ENCODE measurements around the gene PCDH9.
A peak's percentile ranks its signal among the peaks of the same experiment; 100 is the strongest.

The PCDH9 gene

DNA sequence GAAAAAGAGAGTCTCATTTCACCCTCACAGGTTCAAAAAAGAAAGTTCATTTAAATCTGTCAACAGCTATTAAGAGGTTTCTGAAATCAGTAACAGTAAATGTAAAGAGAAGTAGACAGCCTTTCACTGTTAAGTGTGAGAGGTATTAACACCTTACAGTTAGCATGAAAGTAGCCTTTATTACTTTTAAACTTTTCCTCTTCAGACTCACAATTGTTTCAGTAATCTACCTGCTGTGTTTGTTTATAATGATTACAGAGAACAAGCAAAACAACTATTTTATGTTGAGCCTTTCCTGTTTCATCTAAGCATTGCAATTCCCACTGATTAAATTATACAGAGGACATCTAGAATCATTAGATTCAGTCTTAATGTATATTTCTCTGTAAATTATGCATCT is 159.8 kb downstream of the PCDH9 start:
- in situ Hi-C loops (cut with HindIII; ENCODE audit: low sequenced_read_pairs): no loop called here
- no peak overlapping the region for H3K4me3 ChIP-seq (ENCODE audit: low read depth, low read length)
- no peak for DNase-seq (ENCODE audit: low read depth, low spot score)
- TF ChIP-seq, protein P1, sequence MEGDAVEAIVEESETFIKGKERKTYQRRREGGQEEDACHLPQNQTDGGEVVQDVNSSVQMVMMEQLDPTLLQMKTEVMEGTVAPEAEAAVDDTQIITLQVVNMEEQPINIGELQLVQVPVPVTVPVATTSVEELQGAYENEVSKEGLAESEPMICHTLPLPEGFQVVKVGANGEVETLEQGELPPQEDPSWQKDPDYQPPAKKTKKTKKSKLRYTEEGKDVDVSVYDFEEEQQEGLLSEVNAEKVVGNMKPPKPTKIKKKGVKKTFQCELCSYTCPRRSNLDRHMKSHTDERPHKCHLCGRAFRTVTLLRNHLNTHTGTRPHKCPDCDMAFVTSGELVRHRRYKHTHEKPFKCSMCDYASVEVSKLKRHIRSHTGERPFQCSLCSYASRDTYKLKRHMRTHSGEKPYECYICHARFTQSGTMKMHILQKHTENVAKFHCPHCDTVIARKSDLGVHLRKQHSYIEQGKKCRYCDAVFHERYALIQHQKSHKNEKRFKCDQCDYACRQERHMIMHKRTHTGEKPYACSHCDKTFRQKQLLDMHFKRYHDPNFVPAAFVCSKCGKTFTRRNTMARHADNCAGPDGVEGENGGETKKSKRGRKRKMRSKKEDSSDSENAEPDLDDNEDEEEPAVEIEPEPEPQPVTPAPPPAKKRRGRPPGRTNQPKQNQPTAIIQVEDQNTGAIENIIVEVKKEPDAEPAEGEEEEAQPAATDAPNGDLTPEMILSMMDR (IDR thresholded peaks at IDR 0.05; ENCODE audit: low read depth, low read length): no peak

DNA sequence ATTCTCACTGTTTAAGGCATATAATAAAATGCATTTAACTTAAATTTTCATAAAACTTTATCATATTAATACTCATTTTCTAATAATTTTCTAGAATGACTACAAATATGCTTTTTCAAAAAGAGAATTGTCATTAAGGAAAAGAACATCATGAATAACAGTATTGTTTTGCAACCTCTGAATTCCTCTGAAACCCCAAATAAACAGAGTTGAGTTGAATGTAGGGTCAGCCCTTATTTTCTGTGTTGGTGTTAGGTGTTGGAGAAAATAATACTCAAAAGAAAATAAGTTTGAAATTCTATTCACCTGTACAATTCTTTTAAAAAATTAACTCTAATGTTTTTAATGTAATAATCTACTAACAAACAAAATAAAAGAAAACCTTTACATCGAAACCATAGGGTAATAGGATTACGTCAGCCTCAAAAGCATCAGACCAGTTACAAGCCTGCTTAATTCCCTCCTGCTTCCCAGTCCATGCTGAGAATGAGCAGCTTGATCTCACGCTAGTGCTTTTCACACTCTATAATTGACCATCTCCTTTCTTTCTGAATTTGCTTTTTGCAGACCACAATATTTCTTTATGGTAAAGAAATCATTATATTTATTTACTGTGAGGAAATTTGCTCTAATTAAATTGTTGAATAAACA is 160.9 kb downstream of the PCDH9 start:
- DNase-seq (ENCODE audit: low read depth, low spot score): no peak
- H3K4me3 ChIP-seq (ENCODE audit: low read depth, low read length): no peak overlapping the region
- TF ChIP-seq, protein P1 (IDR thresholded peaks at IDR 0.05; ENCODE audit: low read depth, low read length): no peak
- in situ Hi-C loops (cut with HindIII; ENCODE audit: low sequenced_read_pairs): no loop called here

GRCh38 chr13:67064920-67065319 is 165.2 kb downstream of the PCDH9 start:
- DNase-seq (ENCODE audit: low read depth, low spot score): no peak
- in situ Hi-C loops (cut with HindIII; ENCODE audit: low sequenced_read_pairs): no loop called here
- TF ChIP-seq, protein P1 (IDR thresholded peaks at IDR 0.05; ENCODE audit: low read depth, low read length): no peak

GRCh38 chr13:67063036-67063435 is 167.1 kb downstream of the PCDH9 start:
- peak; percentile 93 for DNase-seq (ENCODE audit: low read depth, low spot score)
- in situ Hi-C loops (cut with HindIII; ENCODE audit: low sequenced_read_pairs): no loop called here
- TF ChIP-seq, protein P1 (IDR thresholded peaks at IDR 0.05; ENCODE audit: low read depth, low read length): no peak
- no peak overlapping the region for H3K4me3 ChIP-seq (ENCODE audit: low read depth, low read length)

More at GRCh38 chr13:67064920-67065319, 165.2 kb downstream of the PCDH9 start:
- no peak overlapping the region for H3K4me3 ChIP-seq (ENCODE audit: low read depth, low read length)

- TF ChIP-seq, protein P1 (IDR thresholded peaks at IDR 0.05; ENCODE audit: low read depth, low read length): no peak
- no peak overlapping the region for H3K4me3 ChIP-seq (ENCODE audit: low read depth, low read length)
- in situ Hi-C loops (cut with HindIII; ENCODE audit: low sequenced_read_pairs): no loop called here
- DNase-seq (ENCODE audit: low read depth, low spot score): no peak
Measured at GRCh38 chr13:67062160-67062559, 168.0 kb downstream of the PCDH9 start.

DNA sequence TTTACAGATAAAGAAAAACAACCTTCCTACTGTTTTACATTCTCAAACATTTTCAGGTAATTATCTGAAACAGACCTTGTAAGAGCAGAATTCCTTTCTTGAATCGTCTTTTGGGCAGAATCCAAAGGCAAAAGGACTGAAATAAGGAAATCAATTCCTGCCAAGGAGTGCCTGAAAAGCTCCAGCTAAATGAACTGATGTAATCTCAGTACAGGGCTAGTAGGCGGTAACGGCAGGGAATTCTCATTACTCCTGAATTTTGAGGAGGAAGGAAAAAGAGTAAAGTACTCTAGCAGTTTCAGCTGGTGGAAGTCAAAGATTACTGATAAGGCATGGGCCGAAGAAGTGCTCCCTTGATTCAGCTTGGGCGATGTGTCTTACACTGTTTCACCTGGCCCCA is 168.4 kb downstream of the PCDH9 start:
- in situ Hi-C loops (cut with HindIII; ENCODE audit: low sequenced_read_pairs): no loop called here
- TF ChIP-seq, protein P1 (IDR thresholded peaks at IDR 0.05; ENCODE audit: low read depth, low read length): no peak

More for the DNA sequence above, 168.4 kb downstream of the PCDH9 start:
- no peak overlapping the region for H3K4me3 ChIP-seq (ENCODE audit: low read depth, low read length)
- DNase-seq (ENCODE audit: low read depth, low spot score): no peak

Data from astrocyte of the spinal cord (primary cell).